Endodermal cell (in vitro differentiated cells): ENCODE results near the gene CDC20. TPM values are rescaled to one million over a fixed set of nuclear protein-coding genes. Genes with fewer than 3 reads are reported as not detected.

Source experiments
- DNase-seq: peaks from one replicate; pipeline ENCODE4 v3.0.0-alpha.2; 2017
- H3K27ac ChIP-seq: 2 replicates; pipeline ENCODE4 v1.5.1; 2013; ENCODE audit warnings: mild to moderate bottlenecking, low read depth, low read length, moderate library complexity
- H3K27me3 ChIP-seq: 2 replicates; pipeline ENCODE4 v1.6.1; 2013; ENCODE audit warnings: mild to moderate bottlenecking, low read length, moderate library complexity; ENCODE audit not compliant: insufficient read depth, control insufficient read depth, poor library complexity, severe bottlenecking
- H3K36me3 ChIP-seq: 2 replicates; pipeline ENCODE4 v1.7.0; 2013; ENCODE audit warnings: mild to moderate bottlenecking, low read length, moderate library complexity; ENCODE audit not compliant: control insufficient read depth, insufficient read depth
- H3K4me1 ChIP-seq: one replicate; pipeline ENCODE4 v1.7.0; 2013; ENCODE audit warnings: low read length; ENCODE audit not compliant: control insufficient read depth, insufficient read depth
- H3K4me3 ChIP-seq: 2 replicates; pipeline ENCODE4 v1.5.1; 2013; ENCODE audit warnings: mild to moderate bottlenecking, low read length, moderate library complexity
- H3K9ac ChIP-seq: 2 replicates; pipeline ENCODE4 v1.6.1; 2013; ENCODE audit warnings: mild to moderate bottlenecking, low read length, moderate library complexity; ENCODE audit not compliant: poor library complexity, severe bottlenecking; ENCODE audit errors: extremely low read depth
- H3K9me3 ChIP-seq: 2 replicates; pipeline ENCODE4 v1.6.1; 2013; ENCODE audit warnings: mild to moderate bottlenecking, low read length, moderate library complexity; ENCODE audit not compliant: control insufficient read depth
- H3K27ac Mint-ChIP-seq: 2 replicates; pipeline ENCODE4 v1.8.0; 2020; ENCODE audit warnings: mixed read lengths
- H3K27me3 Mint-ChIP-seq: 2 replicates; pipeline ENCODE4 v1.8.0; 2021; ENCODE audit warnings: mild to moderate bottlenecking, mixed read lengths; ENCODE audit not compliant: insufficient read depth
- H3K36me3 Mint-ChIP-seq: 2 replicates; pipeline ENCODE4 v1.8.0; 2020; ENCODE audit warnings: low read depth, mixed read lengths
- H3K4me1 Mint-ChIP-seq: 2 replicates; pipeline ENCODE4 v1.8.0; 2020; ENCODE audit warnings: mixed read lengths
- H3K4me3 Mint-ChIP-seq: 2 replicates; pipeline ENCODE4 v1.8.0; 2020; ENCODE audit warnings: mild to moderate bottlenecking, moderate library complexity, mixed read lengths
- H3K9me3 Mint-ChIP-seq: 2 replicates; pipeline ENCODE4 v1.8.0; 2020; ENCODE audit warnings: mild to moderate bottlenecking, mixed read lengths
- WGBS, 2 experiments: methylation state at CpG; one replicate each; pipeline versions ENCODE4 v1.1.5 to v1.1.7; 2013; ENCODE audit warnings: missing lambda C conversion rate in 2 of 2, mixed read lengths in 1 of 2; ENCODE audit not compliant: insufficient coverage in 1 of 2, insufficient read length in 1 of 2; 5-methylcytosine and 5-hydroxymethylcytosine counted together
- total RNA-seq, 2 donors: library from RNA; stranded (reverse); fragmentation: NEBNext Ultra II Directional in 1 of 2; extraction: Animal tissue kit (Norgen Biotek cat#: 25700) in 1 of 2; gene quantifications; 2 replicates in 1 of 2; 3 replicates in 1 of 2; pipeline ENCODE4 v1.2.1, GENCODE V29; 2021
- TF ChIP-seq, protein P1 (sequence below): fragments of 200-600 bp; sonication (generic); conservative IDR thresholded peaks from 2 replicates; pipeline ENCODE4 v1.5.0; 2021; ENCODE audit warnings: antibody characterized with exemption, mild to moderate bottlenecking

CDC20 gene
- total RNA-seq, 2 donors from 2014 or later = 126 to 149 TPM

DNA sequence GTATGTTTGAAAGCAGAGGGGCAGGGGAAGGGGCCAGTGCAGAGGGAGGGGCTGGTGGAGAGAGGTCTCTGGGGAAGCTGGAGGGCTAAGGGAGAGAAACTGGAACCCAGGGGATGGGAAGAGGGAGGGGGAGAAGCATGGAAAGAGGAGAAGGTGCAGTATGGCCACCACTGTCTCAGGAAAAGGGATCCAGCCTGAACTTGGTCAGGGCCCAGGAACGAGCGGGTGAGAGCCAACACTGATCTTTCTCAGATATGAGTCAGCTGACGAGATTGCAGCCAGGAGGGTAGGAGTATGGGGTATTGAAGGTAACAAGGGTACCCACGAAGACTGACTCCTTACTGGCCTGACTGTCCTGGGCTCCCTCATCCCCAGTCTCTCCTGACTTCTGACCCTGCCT lies 40.0 kb upstream of the CDC20 start:
- Histone ChIP-seq H3K27me3 (no peaks in the 10 kb centered on the region), H3K4me3 (no peak overlapping the region), H3K4me1 (no peaks in the 10 kb centered on the region), H3K27ac (no peak overlapping the region), H3K9ac (no peak overlapping the region), H3K9me3 (no peaks in the 10 kb centered on the region), H3K36me3 (no peaks in the 10 kb centered on the region)
- TF ChIP-seq, protein P1, sequence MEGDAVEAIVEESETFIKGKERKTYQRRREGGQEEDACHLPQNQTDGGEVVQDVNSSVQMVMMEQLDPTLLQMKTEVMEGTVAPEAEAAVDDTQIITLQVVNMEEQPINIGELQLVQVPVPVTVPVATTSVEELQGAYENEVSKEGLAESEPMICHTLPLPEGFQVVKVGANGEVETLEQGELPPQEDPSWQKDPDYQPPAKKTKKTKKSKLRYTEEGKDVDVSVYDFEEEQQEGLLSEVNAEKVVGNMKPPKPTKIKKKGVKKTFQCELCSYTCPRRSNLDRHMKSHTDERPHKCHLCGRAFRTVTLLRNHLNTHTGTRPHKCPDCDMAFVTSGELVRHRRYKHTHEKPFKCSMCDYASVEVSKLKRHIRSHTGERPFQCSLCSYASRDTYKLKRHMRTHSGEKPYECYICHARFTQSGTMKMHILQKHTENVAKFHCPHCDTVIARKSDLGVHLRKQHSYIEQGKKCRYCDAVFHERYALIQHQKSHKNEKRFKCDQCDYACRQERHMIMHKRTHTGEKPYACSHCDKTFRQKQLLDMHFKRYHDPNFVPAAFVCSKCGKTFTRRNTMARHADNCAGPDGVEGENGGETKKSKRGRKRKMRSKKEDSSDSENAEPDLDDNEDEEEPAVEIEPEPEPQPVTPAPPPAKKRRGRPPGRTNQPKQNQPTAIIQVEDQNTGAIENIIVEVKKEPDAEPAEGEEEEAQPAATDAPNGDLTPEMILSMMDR = no peak
- Mint-ChIP-seq H3K4me3 (no peak overlapping the region), H3K4me1 (peaks cover 7% of the 10 kb centered on the region), H3K36me3 (no peaks in the 10 kb centered on the region), H3K27ac (no peak overlapping the region), H3K27me3 (no peaks in the 10 kb centered on the region), H3K9me3 (no peaks in the 10 kb centered on the region)
- 88 to 89% methylated on average over 3 to 4 of the region's 4 CpGs for whole genome bisulfite sequencing, 2 experiments
- DNase-seq = peak; percentile 24

DNA sequence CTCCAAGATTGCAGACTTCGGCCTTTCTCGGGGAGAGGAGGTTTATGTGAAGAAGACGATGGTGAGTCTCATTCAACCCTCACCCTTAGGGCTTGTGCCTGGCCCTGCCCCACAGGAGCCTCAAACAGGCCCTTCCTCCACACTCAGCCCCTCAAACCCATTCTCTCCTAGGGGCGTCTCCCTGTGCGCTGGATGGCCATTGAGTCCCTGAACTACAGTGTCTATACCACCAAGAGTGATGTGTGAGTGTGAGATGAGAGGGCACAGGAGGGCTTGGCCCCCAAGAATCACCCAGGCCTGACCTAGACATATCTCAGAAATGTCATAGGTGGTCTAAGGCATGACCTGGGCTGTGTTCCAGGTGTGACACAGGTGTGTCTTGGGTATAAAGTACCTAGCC lies 39.5 kb upstream of the CDC20 start:
- no peaks in the 10 kb centered on the region for H3K9me3 ChIP-seq
- no peak overlapping the region for H3K9ac ChIP-seq
- no peaks in the 10 kb centered on the region for H3K36me3 ChIP-seq
- WGBS, 2 experiments = 98% methylated on average over 5 of the region's 5 CpGs; no CpG with 5 or more reads in 1 of the 2 experiments
- Mint-ChIP-seq H3K9me3 (no peaks in the 10 kb centered on the region), H3K36me3 (no peaks in the 10 kb centered on the region), H3K27me3 (no peaks in the 10 kb centered on the region), H3K27ac (no peak overlapping the region), H3K4me3 (no peak overlapping the region), H3K4me1 (peaks cover 12% of the 10 kb centered on the region)
- peak; percentile 17 for DNase-seq
- no peak overlapping the region for H3K4me3 ChIP-seq
- H3K4me1 ChIP-seq = no peaks in the 10 kb centered on the region
- TF ChIP-seq, protein P1 = no peak
- H3K27ac ChIP-seq = no peak overlapping the region
- H3K27me3 ChIP-seq = no peaks in the 10 kb centered on the region

DNA sequence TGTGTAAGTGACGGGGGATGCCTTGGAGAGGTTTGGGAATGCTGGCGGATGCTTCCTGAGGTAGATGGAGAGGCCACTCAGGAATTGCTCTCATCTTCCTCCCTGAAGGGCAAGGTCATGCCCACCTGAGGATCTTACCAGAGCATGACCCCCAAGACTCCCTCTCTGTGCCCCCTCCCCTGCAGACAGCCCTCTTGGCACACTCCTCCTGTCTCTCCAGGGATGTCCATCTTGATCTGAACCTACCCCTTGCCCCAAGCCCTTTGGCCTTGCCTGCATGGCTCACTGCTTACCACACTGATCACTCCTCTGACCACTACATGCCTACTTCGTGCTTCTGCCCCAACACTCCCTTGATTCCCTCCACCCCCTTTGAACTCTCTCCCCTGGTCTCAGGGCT lies 39.0 kb upstream of the CDC20 start:
- H3K27me3 ChIP-seq = no peaks in the 10 kb centered on the region
- H3K9ac ChIP-seq = no peak overlapping the region
- Mint-ChIP-seq H3K27me3 (no peaks in the 10 kb centered on the region), H3K9me3 (peaks cover 2% of the 10 kb centered on the region), H3K27ac (peak overlapping the region; percentile 7), H3K36me3 (no peaks in the 10 kb centered on the region), H3K4me3 (no peak overlapping the region), H3K4me1 (peaks cover 16% of the 10 kb centered on the region)
- H3K36me3 ChIP-seq = no peaks in the 10 kb centered on the region
- H3K4me3 ChIP-seq = no peak overlapping the region
- H3K4me1 ChIP-seq = no peaks in the 10 kb centered on the region
- TF ChIP-seq, protein P1 = no peak
- no peaks in the 10 kb centered on the region for H3K9me3 ChIP-seq
- peak; percentile 23 for DNase-seq
- 93% methylated on average over 2 to 3 of the region's 3 CpGs for WGBS, 2 experiments
- no peak overlapping the region for H3K27ac ChIP-seq
